Ishikawa (cell line): ENCODE measurements around the gene IL34.

ENCODE experiments used
- CREB1 ChIP-seq: IDR thresholded peaks from 2 replicates; pipeline ENCODE4 v1.6.1; 2012; ENCODE audit warnings: low read depth
- EP300 ChIP-seq: IDR thresholded peaks from 2 replicates; pipeline ENCODE4 v1.6.1; 2012; ENCODE audit warnings: borderline replicate concordance
- REST ChIP-seq: IDR thresholded peaks from 2 replicates; pipeline ENCODE4 v1.6.1; 2012; ENCODE audit warnings: low read depth, mild to moderate bottlenecking
- TEAD4 ChIP-seq: IDR thresholded peaks from 2 replicates; pipeline ENCODE4 v1.6.1; 2012

- no peak for TF ChIP-seq TEAD4
- no peak for TF ChIP-seq EP300
- no peak for TF ChIP-seq CREB1
- no peak for TF ChIP-seq REST
Observed at GRCh38 chr16:70701036-70701435, 54.7 kb downstream of the IL34 start.
